A673 (cell line): ENCODE results near the gene ERI2.

Experiments used
- CTCF ChIP-seq: fragments of 300-800, 200-600 bp; sonication (generic); conservative IDR thresholded peaks from 2 replicates; pipeline ENCODE4 v1.5.1; 2017; ENCODE audit warnings: low read depth, mild to moderate bottlenecking, antibody characterized with exemption, low read length, moderate library complexity, mixed read lengths
- EZH2 ChIP-seq: fragments of 200-600 bp; sonication (generic); IDR thresholded peaks from 2 replicates; pipeline ENCODE4 v1.6.1; 2017; ENCODE audit warnings: borderline replicate concordance, low read depth, mild to moderate bottlenecking, mixed read lengths, antibody characterized with exemption, low read length; ENCODE audit not compliant: poor library complexity, severe bottlenecking

- TF ChIP-seq CTCF, result no peak
- TF ChIP-seq EZH2, result no peak
Measured at GRCh38 chr16:20821682-20822081, 15.4 kb upstream of the ERI2 start.
